ENCODE data around the gene LRRC7.
A peak's percentile ranks its signal among the peaks of the same experiment; 100 is the strongest.
"Not testable (repeated sequence)": the region's sequence is repeated elsewhere in the genome, so short reads cannot be mapped to it uniquely, and the experiment has no call there.

The LRRC7 gene

GRCh38 chr1:69940231-69940630 lies 372.5 kb downstream of the LRRC7 start:
- FAIRE-seq (no peak), DNase-seq (ENCODE audit: insufficient read length, low spot score) (no peak)

DNA sequence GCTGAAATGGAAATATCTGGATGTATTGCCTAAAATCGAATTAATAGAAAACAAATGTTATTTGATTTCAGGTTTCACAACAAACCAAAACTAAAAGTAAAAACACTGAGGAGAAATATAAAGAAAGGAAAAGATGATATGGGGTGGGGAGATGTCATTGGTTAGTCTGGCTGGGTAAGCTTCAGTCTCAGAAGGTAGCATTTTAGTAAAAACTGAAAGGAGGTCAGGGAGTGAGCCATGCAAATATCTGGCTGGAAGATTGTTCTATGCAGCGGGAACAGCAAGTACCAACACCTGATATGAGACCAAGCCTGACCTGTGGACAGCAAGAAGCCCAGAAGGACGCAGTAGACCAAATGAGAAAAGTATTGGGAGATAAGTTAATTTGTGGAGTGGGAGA lies 373.1 kb downstream of the LRRC7 start:
- FAIRE-seq = no peak

DNA sequence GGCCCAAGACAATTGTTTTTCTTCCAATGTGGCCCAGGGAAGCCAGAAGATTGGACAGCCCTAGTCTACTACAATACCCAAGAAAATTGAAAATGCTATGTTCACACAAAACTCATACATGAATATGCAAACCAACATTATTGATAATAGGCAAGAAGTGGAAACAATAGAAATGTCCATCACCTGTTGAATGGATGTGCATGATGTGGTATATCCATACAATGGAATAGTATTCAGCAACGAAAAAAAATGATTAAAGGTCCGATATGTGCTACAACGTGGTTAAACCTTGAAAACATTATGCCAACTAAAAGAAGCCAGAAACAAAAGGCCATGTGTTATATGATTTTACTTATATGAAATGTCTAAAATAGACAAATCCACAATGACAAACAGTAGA lies 375.3 kb downstream of the LRRC7 start:
- DNase-seq (ENCODE audit: insufficient read length, low spot score) (no peak), FAIRE-seq (no peak)

More for the DNA sequence above, 373.1 kb downstream of the LRRC7 start:
- DNase-seq (ENCODE audit: insufficient read length, low spot score) = no peak

DNA sequence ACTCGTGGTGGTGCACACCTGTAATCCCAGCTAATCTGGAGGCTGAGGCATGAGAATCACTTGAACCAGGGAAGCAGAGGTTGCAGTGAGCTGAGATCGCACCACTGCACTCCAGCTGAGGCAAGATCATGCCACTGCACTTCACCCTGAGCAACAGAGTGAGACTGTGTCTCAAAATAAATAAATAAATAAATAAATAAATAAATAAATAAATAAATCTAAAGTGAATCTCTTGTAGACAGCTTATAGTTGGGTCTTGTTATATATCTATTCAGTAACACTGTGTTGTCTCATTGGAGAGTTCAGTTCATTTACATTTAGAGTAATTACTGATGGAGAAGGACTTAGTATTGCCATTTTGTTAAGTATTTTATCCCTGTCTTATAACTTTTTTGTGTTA lies 379.2 kb downstream of the LRRC7 start:
- DNase-seq (ENCODE audit: insufficient read length, low spot score) (no peak), FAIRE-seq (no peak)

DNA sequence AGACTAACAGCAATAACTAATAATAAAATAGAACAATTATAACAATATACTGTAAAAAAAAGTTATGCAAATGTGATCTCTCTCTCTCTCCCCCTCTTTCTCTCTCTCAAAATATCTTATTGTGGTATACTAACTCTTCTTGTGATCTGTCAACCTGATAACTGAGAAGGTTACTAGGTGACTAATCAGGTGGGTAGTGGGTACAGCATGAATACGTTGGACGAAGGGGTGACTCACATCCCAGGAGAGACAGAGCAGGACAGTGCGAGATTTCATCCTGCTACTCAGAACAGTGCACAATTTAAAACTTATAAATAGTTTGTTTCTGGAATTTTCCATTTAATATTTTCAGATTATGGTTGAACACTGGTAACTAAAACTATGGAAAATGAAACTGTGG lies 380.1 kb downstream of the LRRC7 start:
- DNase-seq (ENCODE audit: insufficient read length, low spot score) = no peak
- FAIRE-seq = no peak

DNA sequence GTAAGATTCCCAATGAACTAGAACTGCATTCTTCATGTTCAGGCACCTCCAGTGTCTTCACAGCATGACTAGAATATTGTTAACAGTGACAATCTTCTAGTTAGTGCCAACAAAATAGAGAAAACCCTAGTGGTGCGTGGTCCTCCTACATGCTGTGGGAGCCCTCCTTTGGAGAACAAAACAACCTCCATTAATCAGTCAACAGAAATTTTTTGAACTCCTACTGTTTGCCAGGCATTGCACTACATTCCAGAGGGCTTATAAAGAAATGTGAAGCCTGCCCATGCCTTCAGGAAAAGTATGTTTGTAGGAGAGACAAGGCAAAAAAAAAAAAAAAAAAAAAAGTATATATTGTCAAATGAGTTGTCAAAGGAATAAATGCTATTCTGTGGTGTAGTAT lies 385.0 kb downstream of the LRRC7 start:
- DNase-seq (ENCODE audit: insufficient read length, low spot score) (no peak), FAIRE-seq (no peak)

DNA sequence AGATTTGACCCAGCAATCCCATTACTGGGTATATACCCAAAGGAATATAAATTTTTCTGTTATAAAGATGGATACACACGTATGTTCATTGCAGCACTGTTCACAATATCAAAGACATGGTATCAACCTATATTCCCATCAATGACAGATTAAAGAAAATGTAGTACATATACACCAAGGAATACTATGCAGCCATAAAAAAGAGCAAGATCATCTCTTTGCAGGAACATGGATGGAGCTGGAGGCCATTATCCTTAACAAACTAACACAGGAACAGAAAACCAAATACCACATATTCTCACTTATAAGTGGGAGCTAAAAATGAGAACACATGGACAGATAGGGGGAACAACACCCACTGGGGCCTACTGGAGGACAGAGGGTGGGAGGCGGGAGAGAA lies 394.7 kb downstream of the LRRC7 start:
- not testable (repeated sequence) for FAIRE-seq; DNase-seq (ENCODE audit: insufficient read length, low spot score)

DNA sequence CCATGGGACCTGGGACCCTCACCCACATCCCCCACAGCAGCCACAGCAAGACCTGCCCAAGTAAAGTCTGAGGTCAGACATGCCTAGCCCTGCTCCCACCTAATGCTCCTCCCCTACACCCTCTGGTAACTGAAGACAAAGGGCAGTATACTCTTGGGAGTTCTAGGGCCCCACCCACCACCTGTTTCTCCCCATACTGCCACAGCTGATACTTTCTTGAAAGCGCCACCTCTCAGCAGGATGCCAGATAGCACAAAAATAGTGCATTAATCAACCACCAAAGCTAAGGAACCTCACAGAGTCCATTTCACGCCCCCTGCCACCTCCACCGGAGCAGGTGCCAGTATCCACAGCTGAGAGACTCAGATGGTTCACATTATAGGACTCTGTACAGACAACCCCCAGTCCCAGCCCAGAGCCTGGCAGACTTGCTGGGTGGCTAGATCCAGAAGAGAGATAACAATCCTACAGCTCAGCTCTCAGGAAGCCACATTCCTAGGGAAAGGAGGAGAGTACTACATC lies 399.6 kb downstream of the LRRC7 start:
- DNase-seq (ENCODE audit: insufficient read length, low spot score) = no peak
- FAIRE-seq = no peak

DNA sequence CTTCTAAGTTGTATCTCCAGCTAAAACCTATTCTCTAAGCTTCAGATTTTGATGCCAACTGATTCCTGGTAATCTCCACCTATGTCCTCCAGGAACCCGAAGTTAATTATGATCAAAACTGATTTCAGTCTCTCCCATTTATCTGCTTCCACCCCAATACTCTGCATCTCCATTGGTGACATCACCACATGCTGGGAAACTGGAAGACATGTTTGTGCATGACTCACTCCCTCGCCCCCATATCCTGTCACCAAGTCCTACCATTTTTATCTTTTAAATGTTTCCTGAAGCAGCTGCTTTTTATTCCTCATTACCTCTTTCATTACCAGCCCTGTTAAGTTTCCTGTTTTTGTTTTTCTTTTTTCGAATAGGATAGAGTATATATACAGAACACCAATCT lies 409.2 kb downstream of the LRRC7 start:
- no peak for DNase-seq (ENCODE audit: insufficient read length, low spot score)
- FAIRE-seq = no peak

GRCh38 chr1:69982992-69983391 lies 415.3 kb downstream of the LRRC7 start:
- FAIRE-seq (no peak), DNase-seq (ENCODE audit: insufficient read length, low spot score) (peak; percentile 5)

DNA sequence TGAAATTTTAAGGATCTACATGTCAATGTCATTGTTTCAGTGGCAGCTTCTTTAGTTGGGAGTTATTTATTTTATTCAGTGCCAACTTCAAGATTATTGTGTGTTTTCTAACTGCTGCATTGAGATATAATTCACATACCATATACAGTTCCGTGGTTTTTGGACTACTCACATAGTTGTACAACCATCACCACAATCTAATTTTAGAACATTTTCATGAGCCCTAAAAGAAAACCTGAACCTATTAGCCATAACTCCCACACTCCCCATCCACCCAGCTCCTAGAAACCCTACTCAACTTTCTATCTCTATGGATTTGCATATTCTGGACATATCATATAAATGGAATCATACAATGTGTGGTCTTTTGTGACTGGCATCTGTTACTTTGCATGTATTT lies 417.7 kb downstream of the LRRC7 start:
- DNase-seq (ENCODE audit: insufficient read length, low spot score) = no peak
- no peak for FAIRE-seq

GRCh38 chr1:69985901-69986439 lies 418.2 kb downstream of the LRRC7 start:
- FAIRE-seq (no peak), DNase-seq (ENCODE audit: insufficient read length, low spot score) (no peak)

GRCh38 chr1:69987881-69988280 lies 420.2 kb downstream of the LRRC7 start:
- FAIRE-seq = no peak
- no peak for DNase-seq (ENCODE audit: insufficient read length, low spot score)

GRCh38 chr1:69991644-69992043 lies 423.9 kb downstream of the LRRC7 start:
- no peak for FAIRE-seq
- DNase-seq (ENCODE audit: insufficient read length, low spot score) = no peak

DNA sequence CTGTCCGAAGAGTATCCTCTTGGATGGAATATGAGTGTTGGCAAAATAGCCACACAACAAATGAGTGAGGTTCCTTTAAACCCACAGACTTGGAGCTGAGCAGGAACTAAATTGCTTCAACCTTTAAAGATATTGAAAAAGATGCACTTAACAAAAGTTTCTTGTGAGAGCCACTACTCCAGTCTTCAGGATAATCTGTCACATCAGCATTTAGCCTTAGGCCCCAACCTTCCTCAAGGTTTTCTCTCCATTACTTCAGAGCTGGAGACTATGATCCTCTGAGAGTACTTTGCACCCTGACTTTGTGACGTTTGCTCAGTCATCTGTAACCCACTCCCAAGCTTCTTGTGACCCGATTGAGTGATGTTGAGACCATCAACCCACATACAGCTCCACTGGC lies 424.9 kb downstream of the LRRC7 start:
- DNase-seq (ENCODE audit: insufficient read length, low spot score) (no peak), FAIRE-seq (no peak)

- FAIRE-seq = no peak
- no peak for DNase-seq (ENCODE audit: insufficient read length, low spot score)
These were observed 426.1 kb downstream of the LRRC7 start for GRCh38 chr1:69993810-69994209.

GRCh38 chr1:69994241-69994640 lies 426.5 kb downstream of the LRRC7 start:
- FAIRE-seq (no peak), DNase-seq (ENCODE audit: insufficient read length, low spot score) (no peak)

- FAIRE-seq = no peak
- DNase-seq (ENCODE audit: insufficient read length, low spot score) = no peak
These were observed 431.1 kb downstream of the LRRC7 start for GRCh38 chr1:69998847-69999246.

- DNase-seq (ENCODE audit: insufficient read length, low spot score) (no peak), FAIRE-seq (no peak)
These were observed 435.6 kb downstream of the LRRC7 start for GRCh38 chr1:70003211-70003908.

DNA sequence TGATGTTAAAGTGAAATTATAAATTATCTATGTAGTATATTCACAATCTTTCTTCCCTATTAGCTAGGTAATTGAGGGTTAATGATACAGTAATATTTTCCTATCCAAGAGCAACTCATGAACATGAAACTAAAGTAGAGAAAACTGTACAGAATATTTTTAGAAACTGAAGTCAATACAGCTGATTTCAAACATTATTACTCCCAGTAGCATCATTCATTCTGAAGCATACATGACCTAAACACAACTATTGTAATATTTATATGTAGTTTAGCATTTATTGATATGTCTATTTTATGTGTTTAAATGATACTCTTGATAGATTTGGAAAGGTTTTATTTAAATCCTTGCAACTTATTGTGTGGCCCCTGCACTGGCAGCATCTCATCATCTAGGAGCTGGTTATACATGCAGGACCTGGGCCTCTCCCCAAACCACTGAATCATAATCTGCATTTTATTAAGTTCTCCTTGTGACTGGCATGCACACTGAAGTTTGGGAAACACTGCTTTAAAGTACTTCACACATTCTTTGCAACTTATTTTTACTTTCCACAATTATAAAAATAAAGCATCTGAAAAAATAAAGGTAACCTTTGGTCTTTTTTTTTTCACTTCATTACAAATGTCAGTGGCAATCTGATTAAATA lies 437.8 kb downstream of the LRRC7 start:
- FAIRE-seq (no peak), DNase-seq (ENCODE audit: insufficient read length, low spot score) (no peak)

- FAIRE-seq (no peak), DNase-seq (ENCODE audit: insufficient read length, low spot score) (no peak)
These were observed 440.9 kb downstream of the LRRC7 start for GRCh38 chr1:70008660-70009059.

DNA sequence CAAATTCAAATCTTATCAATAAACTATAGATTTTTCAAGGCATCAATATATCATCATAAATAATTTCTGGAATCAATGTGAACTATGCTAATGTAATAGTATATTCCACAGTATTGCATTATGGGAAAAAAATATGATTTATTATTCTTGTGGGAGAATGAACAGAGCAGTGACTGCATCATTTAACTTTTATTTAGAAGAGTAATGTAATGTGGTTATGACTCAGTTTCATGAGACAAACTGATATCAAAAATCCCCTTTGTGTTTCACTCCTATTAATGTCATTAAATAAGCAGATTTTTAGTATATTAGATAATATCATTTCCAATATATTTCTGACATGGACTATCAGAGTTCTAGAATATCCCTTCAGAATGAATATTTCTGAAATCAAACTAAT lies 450.0 kb downstream of the LRRC7 start:
- FAIRE-seq (no peak), DNase-seq (ENCODE audit: insufficient read length, low spot score) (no peak)

Measured in HTR-8/SVneo (cell line).